NCI-H128 (cell line): ENCODE measurements around the gene SPDEF.
A peak's percentile ranks its signal among the peaks of the same experiment; 100 is the strongest.

ENCODE experiments used
- DNase-seq: peaks from one replicate; lab custom pipeline; 2025; ENCODE audit not compliant: unreplicated experiment; lab: John Stamatoyannopoulos, UW

SPDEF gene

GRCh38 chr6:34528996-34529664, 27.0 kb downstream of the SPDEF start:
- no peak for DNase-seq

- no peak for DNase-seq
Observed at GRCh38 chr6:34527751-34528670, 28.1 kb downstream of the SPDEF start.

- DNase-seq: peak; percentile 76
Observed at GRCh38 chr6:34526992-34527728, 29.0 kb downstream of the SPDEF start.

- no peak for DNase-seq
Observed at GRCh38 chr6:34526241-34526972, 29.7 kb downstream of the SPDEF start.

GRCh38 chr6:34525431-34526175, 30.5 kb downstream of the SPDEF start:
- no peak for DNase-seq

- no peak for DNase-seq
Observed at GRCh38 chr6:34524971-34525370, 31.2 kb downstream of the SPDEF start.

GRCh38 chr6:34524499-34524898, 31.6 kb downstream of the SPDEF start:
- no peak for DNase-seq

GRCh38 chr6:34523441-34524206, 32.5 kb downstream of the SPDEF start:
- no peak for DNase-seq

- no peak for DNase-seq
Observed at GRCh38 chr6:34522761-34523160, 33.4 kb downstream of the SPDEF start.

GRCh38 chr6:34521463-34522285, 34.5 kb downstream of the SPDEF start:
- DNase-seq: no peak

GRCh38 chr6:34520645-34521462, 35.3 kb downstream of the SPDEF start:
- no peak for DNase-seq

GRCh38 chr6:34519971-34520644, 36.0 kb downstream of the SPDEF start:
- no peak for DNase-seq

- DNase-seq: no peak
Observed at GRCh38 chr6:34518669-34519365, 37.3 kb downstream of the SPDEF start.

GRCh38 chr6:34517966-34518365, 38.2 kb downstream of the SPDEF start:
- DNase-seq: no peak

GRCh38 chr6:34517461-34517881, 38.7 kb downstream of the SPDEF start:
- DNase-seq: no peak
